Neuronal stem cell (in vitro differentiated cells): ENCODE results near the gene HIPK1.

Experiments
- DNase-seq: peaks from one replicate; pipeline ENCODE4 v3.0.0-alpha.2; 2013; ENCODE audit warnings: low spot score
- H2AFZ ChIP-seq: one replicate; pipeline ENCODE4 v1.6.1; 2013; ENCODE audit warnings: mild to moderate bottlenecking, low read length, inconsistent platforms
- H2AK5ac ChIP-seq: 2 replicates; pipeline ENCODE4 v1.6.1; 2013; ENCODE audit warnings: low read depth, mild to moderate bottlenecking, inconsistent platforms, low read length, moderate library complexity, mixed read lengths
- H2BK120ac ChIP-seq: 2 replicates; pipeline ENCODE4 v1.6.1; 2013; ENCODE audit warnings: low read depth, mild to moderate bottlenecking, inconsistent platforms, low read length, moderate library complexity, mixed read lengths
- H2BK12ac ChIP-seq: one replicate; pipeline ENCODE4 v1.6.1; 2013; ENCODE audit warnings: low read length, inconsistent platforms
- H2BK15ac ChIP-seq: 2 replicates; pipeline ENCODE4 v1.6.1; 2013; ENCODE audit warnings: mild to moderate bottlenecking, low read length, inconsistent platforms, mixed read lengths
- H2BK5ac ChIP-seq: one replicate; pipeline ENCODE4 v1.6.1; 2013; ENCODE audit warnings: inconsistent platforms, mild to moderate bottlenecking, low read length, moderate library complexity
- H3K14ac ChIP-seq: one replicate; pipeline ENCODE4 v1.6.1; 2013; ENCODE audit warnings: low read length, inconsistent platforms
- H3K18ac ChIP-seq: 2 replicates; pipeline ENCODE4 v1.6.1; 2013; ENCODE audit warnings: low read length, inconsistent platforms
- H3K23ac ChIP-seq: 2 replicates; pipeline ENCODE4 v1.6.1; 2013; ENCODE audit warnings: low read depth, mild to moderate bottlenecking, mixed read lengths, low read length, inconsistent platforms; ENCODE audit not compliant: poor library complexity
- H3K27ac ChIP-seq: replicated peaks from 3 replicates; pipeline ENCODE4 v1.5.1; 2013; ENCODE audit warnings: low read length, inconsistent platforms
- H3K27me3 ChIP-seq, 3 experiments: 2 replicates each; pipeline ENCODE4 v1.6.1; 2013; ENCODE audit warnings: low read length in 3 of 3, mild to moderate bottlenecking in 2 of 3, inconsistent platforms in 1 of 3, low read depth in 1 of 3, mixed read lengths in 1 of 3, moderate library complexity in 1 of 3; ENCODE audit not compliant: control insufficient read depth in 3 of 3, insufficient read depth in 3 of 3
- H3K36me3 ChIP-seq, 2 donors: replicated peaks in 1 of 2; 2 replicates each; pipeline ENCODE4 v1.6.1; 2013; ENCODE audit warnings: low read length in 2 of 2; ENCODE audit not compliant: control insufficient read depth in 2 of 2, insufficient read depth in 2 of 2
- H3K4ac ChIP-seq: 2 replicates; pipeline ENCODE4 v1.6.1; 2013; ENCODE audit warnings: inconsistent platforms, mild to moderate bottlenecking, low read length, moderate library complexity
- H3K4me1 ChIP-seq, 2 donors: 1 replicate in 1 of 2; 2 replicates in 1 of 2; pipeline ENCODE4 v1.6.1; 2013; ENCODE audit warnings: low read length in 2 of 2, low read depth in 1 of 2; ENCODE audit not compliant: control insufficient read depth in 2 of 2, insufficient read depth in 1 of 2
- H3K4me2 ChIP-seq: one replicate; pipeline ENCODE4 v1.6.1; 2013; ENCODE audit warnings: mild to moderate bottlenecking, low read length, inconsistent platforms; ENCODE audit not compliant: insufficient read depth, poor library complexity, severe bottlenecking
- H3K4me3 ChIP-seq, 2 donors: 2 replicates each; pipeline ENCODE4 v1.5.1; 2013; ENCODE audit warnings: low read length in 2 of 2, mild to moderate bottlenecking in 2 of 2, inconsistent platforms in 1 of 2, moderate library complexity in 1 of 2
- H3K79me1 ChIP-seq: one replicate; pipeline ENCODE4 v1.6.1; 2013; ENCODE audit warnings: low read depth, mild to moderate bottlenecking, inconsistent platforms, low read length, moderate library complexity
- H3K9ac ChIP-seq: one replicate; pipeline ENCODE4 v1.6.1; 2013; ENCODE audit warnings: mild to moderate bottlenecking, low read depth, low read length, inconsistent platforms; ENCODE audit not compliant: poor library complexity
- H3K9me3 ChIP-seq, 2 donors: replicated peaks in 1 of 2; 2 replicates each; pipeline versions ENCODE3 to v1.6.1; 2013; ENCODE audit warnings: low read length in 2 of 2, mild to moderate bottlenecking in 2 of 2, inconsistent platforms in 1 of 2, low read depth in 1 of 2, mixed read lengths in 1 of 2, moderate library complexity in 1 of 2; ENCODE audit not compliant: control insufficient read depth in 2 of 2, insufficient read depth in 1 of 2
- H4K8ac ChIP-seq: one replicate; pipeline ENCODE4 v1.6.1; 2013; ENCODE audit warnings: low read depth, mild to moderate bottlenecking, inconsistent platforms, low read length, moderate library complexity
- H4K91ac ChIP-seq: one replicate; pipeline ENCODE4 v1.6.1; 2013; ENCODE audit warnings: low read length, low read depth, mild to moderate bottlenecking, inconsistent platforms; ENCODE audit not compliant: poor library complexity
- WGBS, 2 donors: extraction: QIAGEN DNeasy Blood & Tissue Kit; methylation state at CpG; one replicate each; pipeline ENCODE4 v1.1.7; 2013; ENCODE audit warnings: missing lambda C conversion rate in 2 of 2, mixed read lengths in 1 of 2; ENCODE audit not compliant: insufficient read length in 2 of 2, insufficient replicate concordance in 1 of 2; ENCODE audit errors: extremely low coverage in 2 of 2; 5-methylcytosine and 5-hydroxymethylcytosine counted together

Gene HIPK1

GRCh38 chr1:113931451-113931851 lies 2.3 kb downstream of the HIPK1 start:
- no peak overlapping the region for H2AK5ac ChIP-seq
- H3K79me1 ChIP-seq, result peaks cover 6% of the 10 kb centered on the region
- no peak overlapping the region for H3K27ac ChIP-seq
- H3K23ac ChIP-seq, result no peak overlapping the region
- no peak overlapping the region for H2BK120ac ChIP-seq
- no peak for DNase-seq
- H3K4me3 ChIP-seq, result no peak overlapping the region
- no peak overlapping the region for H3K9ac ChIP-seq
- H3K36me3 ChIP-seq, result no peaks in the 10 kb centered on the region
- peaks cover 5 to 9% of the 10 kb centered on the region in 2 donors for H3K4me1 ChIP-seq
- H2BK15ac ChIP-seq, result no peak overlapping the region
- H3K4ac ChIP-seq, result no peak overlapping the region
- no peak overlapping the region for H3K14ac ChIP-seq
- H3K4me2 ChIP-seq, result no peak overlapping the region
- H4K8ac ChIP-seq, result no peak overlapping the region
- H4K91ac ChIP-seq, result no peak overlapping the region
- H2AFZ ChIP-seq, result no peak overlapping the region
- no peak overlapping the region for H2BK5ac ChIP-seq
- no peaks in the 10 kb centered on the region for H3K9me3 ChIP-seq
- WGBS, 2 donors, result no CpG with 5 or more reads among the region's 3 CpGs
- H2BK12ac ChIP-seq, result no peak overlapping the region
- no peaks in the 10 kb centered on the region for H3K27me3 ChIP-seq
- no peak overlapping the region for H3K18ac ChIP-seq

- Histone ChIP-seq H2BK12ac (no peak overlapping the region), H2BK15ac (no peak overlapping the region), H3K27me3 (no peaks in the 10 kb centered on the region), H3K4ac (no peak overlapping the region), H3K23ac (no peak overlapping the region), H3K36me3 (no peaks in the 10 kb centered on the region), H3K18ac (no peak overlapping the region), H4K91ac (no peak overlapping the region), H4K8ac (no peak overlapping the region), H3K14ac (no peak overlapping the region), H3K79me1 (peaks cover 9% of the 10 kb centered on the region), H2AFZ (no peak overlapping the region), H3K4me1 (peaks cover 1 to 4% of the 10 kb centered on the region in 2 donors), H2BK120ac (no peak overlapping the region), H2AK5ac (no peak overlapping the region), H3K9ac (no peak overlapping the region), H3K9me3 (no peaks in the 10 kb centered on the region), H3K4me2 (no peak overlapping the region), H3K4me3 (no peak overlapping the region), H2BK5ac (no peak overlapping the region), H3K27ac (no peak overlapping the region)
- DNase-seq, result no peak
These were observed 4.9 kb downstream of the HIPK1 start for GRCh38 chr1:113934006-113934405.

GRCh38 chr1:113934511-113935055 lies 5.5 kb downstream of the HIPK1 start:
- Histone ChIP-seq H2AK5ac (no peak overlapping the region), H3K23ac (no peak overlapping the region), H2BK120ac (no peak overlapping the region), H3K79me1 (peaks cover 9% of the 10 kb centered on the region), H3K4me2 (no peak overlapping the region), H3K9me3 (no peaks in the 10 kb centered on the region), H3K18ac (no peak overlapping the region), H2AFZ (no peak overlapping the region), H3K4me1 (peaks cover 1 to 4% of the 10 kb centered on the region in 2 donors), H4K91ac (no peak overlapping the region), H2BK12ac (no peak overlapping the region), H3K36me3 (no peaks in the 10 kb centered on the region), H3K27ac (no peak overlapping the region), H3K27me3 (no peaks in the 10 kb centered on the region), H3K4me3 (no peak overlapping the region), H4K8ac (no peak overlapping the region), H3K14ac (no peak overlapping the region), H2BK15ac (no peak overlapping the region), H3K4ac (no peak overlapping the region), H3K9ac (no peak overlapping the region), H2BK5ac (no peak overlapping the region)
- DNase-seq, result no peak
- no CpG with 5 or more reads among the region's 5 CpGs for WGBS, 2 donors

- H3K27ac ChIP-seq, result no peak overlapping the region
- H2BK15ac ChIP-seq, result no peak overlapping the region
- H2BK12ac ChIP-seq, result no peak overlapping the region
- H3K27me3 ChIP-seq, result no peaks in the 10 kb centered on the region
- H2BK5ac ChIP-seq, result no peak overlapping the region
- no peak overlapping the region for H2AK5ac ChIP-seq
- no peak overlapping the region for H3K4ac ChIP-seq
- peaks cover 5% of the 10 kb centered on the region for H3K79me1 ChIP-seq
- no peak overlapping the region for H3K14ac ChIP-seq
- no peak overlapping the region for H3K18ac ChIP-seq
- H3K9ac ChIP-seq, result no peak overlapping the region
- H3K9me3 ChIP-seq, result no peaks in the 10 kb centered on the region
- no peak for DNase-seq
- no peak overlapping the region for H3K4me2 ChIP-seq
- no peak overlapping the region for H4K91ac ChIP-seq
- peaks cover under 1% of the 10 kb centered on the region in 2 donors for H3K36me3 ChIP-seq
- H2BK120ac ChIP-seq, result no peak overlapping the region
- no peak overlapping the region for H4K8ac ChIP-seq
- H3K4me3 ChIP-seq, result no peak overlapping the region
- H2AFZ ChIP-seq, result no peak overlapping the region
- no peak overlapping the region for H3K23ac ChIP-seq
- no CpG with 5 or more reads among the region's 1 CpG for WGBS, 2 donors
- H3K4me1 ChIP-seq, result peaks cover 1 to 4% of the 10 kb centered on the region in 2 donors
These were observed 6.1 kb downstream of the HIPK1 start for GRCh38 chr1:113935176-113935575.
